GM12872 (cell line): Measurements from ENCODE around the gene HERPUD2.

Source experiments
- CTCF ChIP-seq: IDR thresholded peaks from 3 replicates; pipeline ENCODE4 v1.5.1; 2011; ENCODE audit warnings: low read depth, mild to moderate bottlenecking, low read length, moderate library complexity; ENCODE audit not compliant: insufficient read depth

HERPUD2 gene

GRCh38 chr7:35691827-35692307 lies 3.1 kb downstream of the HERPUD2 start:
- no peak for TF ChIP-seq CTCF

GRCh38 chr7:35691366-35691765 lies 3.6 kb downstream of the HERPUD2 start:
- no peak for TF ChIP-seq CTCF

GRCh38 chr7:35685781-35686180 lies 9.2 kb downstream of the HERPUD2 start:
- TF ChIP-seq CTCF: no peak

- no peak for TF ChIP-seq CTCF
Observed at GRCh38 chr7:35681231-35682029, 13.5 kb downstream of the HERPUD2 start.

- no peak for TF ChIP-seq CTCF
Observed at GRCh38 chr7:35680403-35681013, 14.4 kb downstream of the HERPUD2 start.

- TF ChIP-seq CTCF: no peak
Observed at GRCh38 chr7:35677582-35678356, 17.2 kb downstream of the HERPUD2 start.

- no peak for TF ChIP-seq CTCF
Observed at GRCh38 chr7:35676211-35676610, 18.7 kb downstream of the HERPUD2 start.
